AG09319 (cell line): ENCODE results near the gene PDF.

Source experiments
- DNase-seq: peaks from one replicate; pipeline ENCODE4 v3.0.0-alpha.2; 2010; ENCODE audit warnings: low read depth; ENCODE audit errors: extremely low read depth
- CTCF ChIP-seq: IDR thresholded peaks from 2 replicates; pipeline ENCODE4 v1.5.1; 2011; ENCODE audit warnings: low read depth, mild to moderate bottlenecking, inconsistent platforms, low read length, moderate library complexity

The PDF gene

GRCh38 chr16:69320740-69321073 is 9.7 kb downstream of the PDF start:
- no peak for TF ChIP-seq CTCF
- no peak for DNase-seq

- TF ChIP-seq CTCF, result no peak
- DNase-seq, result no peak
Observed at GRCh38 chr16:69319826-69320739, 10.3 kb downstream of the PDF start.

GRCh38 chr16:69319381-69319780 is 11.0 kb downstream of the PDF start:
- DNase-seq, result no peak
- no peak for TF ChIP-seq CTCF

GRCh38 chr16:69318911-69319289 is 11.5 kb downstream of the PDF start:
- no peak for TF ChIP-seq CTCF
- no peak for DNase-seq

- no peak for DNase-seq
- TF ChIP-seq CTCF, result no peak
Observed at GRCh38 chr16:69318177-69318910, 12.0 kb downstream of the PDF start.

GRCh38 chr16:69316595-69317034 is 13.8 kb downstream of the PDF start:
- DNase-seq, result no peak
- no peak for TF ChIP-seq CTCF
